GM21786 (cell line): ENCODE results near the gene LASP1.
"Not testable (repeated sequence)": the region's sequence is repeated elsewhere in the genome, so short reads cannot be mapped to it uniquely, and the experiment has no call there.

ENCODE experiments used
- ATAC-seq: cut with Tn5 transposase; IDR thresholded peaks from one replicate; pipeline ENCODE4 v1.9.1; 2021; ENCODE audit not compliant: unreplicated experiment

Gene LASP1

DNA sequence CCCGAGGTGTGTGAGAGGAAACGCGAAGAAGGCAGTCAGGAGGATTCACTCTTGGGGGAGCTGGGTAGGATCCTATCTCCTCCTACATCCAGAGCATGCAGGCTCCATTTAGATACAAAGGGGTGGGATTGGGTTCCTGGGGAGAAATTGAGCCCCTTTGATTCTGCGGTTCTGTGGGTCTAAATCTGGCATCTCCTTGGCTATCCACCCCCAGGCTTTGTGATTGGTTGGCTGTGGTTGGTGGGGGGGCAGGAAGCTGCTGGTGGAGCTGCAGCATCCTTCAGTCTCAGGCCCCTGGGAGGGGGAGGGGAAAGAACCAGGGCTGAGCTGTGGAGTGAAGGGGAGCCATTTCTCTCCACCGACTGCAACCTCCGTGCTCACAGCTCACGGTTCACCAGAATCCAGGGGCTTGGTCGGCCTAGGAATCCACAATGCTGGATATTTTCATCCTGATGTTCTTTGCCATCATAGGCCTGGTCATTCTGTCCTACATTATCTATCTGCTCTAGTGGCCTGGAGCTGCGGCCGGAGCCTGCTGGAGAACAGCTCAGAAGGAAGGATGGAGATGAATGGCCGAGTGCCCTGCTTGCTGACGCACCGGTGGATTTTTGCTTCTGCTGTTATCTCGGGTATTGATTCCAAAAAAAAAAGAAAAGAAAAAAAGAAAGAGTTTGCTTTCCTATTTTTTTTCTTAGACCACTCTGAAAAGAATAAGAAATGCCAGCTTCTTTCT is 55.6 kb downstream of the LASP1 start, which contains the start of gene LASP1NB:
Gene LASP1NB (plus strand): TSS at position 352 of the 733 bp plus-strand sequence.
- no peak for ATAC-seq

DNA sequence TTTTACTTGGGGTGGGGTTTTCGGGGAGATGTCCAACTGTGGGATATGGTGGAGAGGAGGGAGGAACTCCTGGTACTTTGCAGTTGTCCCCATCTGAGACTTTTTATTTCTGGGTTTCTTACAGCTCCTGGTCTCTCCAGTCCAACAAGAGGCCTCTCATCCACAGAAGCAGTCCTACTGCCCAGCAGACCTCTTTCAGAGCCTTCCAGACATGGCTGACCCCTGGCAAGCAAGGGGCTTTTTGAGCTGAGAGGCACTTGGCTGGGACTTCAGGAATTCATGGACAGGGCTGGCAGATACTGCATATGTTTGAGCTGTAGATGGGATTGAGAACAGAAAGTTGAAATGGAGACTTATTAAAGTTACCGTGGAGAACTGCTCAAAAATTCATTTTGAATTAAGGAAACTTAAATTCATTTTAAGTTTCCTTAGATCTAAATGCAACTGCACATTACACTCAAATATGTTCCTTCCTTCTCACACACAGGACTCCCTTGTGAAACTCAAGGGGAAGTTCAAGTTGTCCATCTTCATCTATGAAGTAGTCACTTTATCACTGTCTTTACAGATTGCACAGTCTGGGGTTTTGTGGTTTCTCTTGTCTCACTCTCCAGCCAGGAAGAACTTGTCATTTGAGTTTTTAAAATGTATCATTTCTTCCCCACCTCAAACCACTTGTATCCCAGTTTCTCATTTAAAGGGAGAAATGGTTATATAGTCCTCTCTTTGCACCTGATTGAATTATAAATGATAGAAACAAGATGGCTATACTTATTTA is 56.6 kb downstream of the LASP1 start:
- ATAC-seq, result no peak

DNA sequence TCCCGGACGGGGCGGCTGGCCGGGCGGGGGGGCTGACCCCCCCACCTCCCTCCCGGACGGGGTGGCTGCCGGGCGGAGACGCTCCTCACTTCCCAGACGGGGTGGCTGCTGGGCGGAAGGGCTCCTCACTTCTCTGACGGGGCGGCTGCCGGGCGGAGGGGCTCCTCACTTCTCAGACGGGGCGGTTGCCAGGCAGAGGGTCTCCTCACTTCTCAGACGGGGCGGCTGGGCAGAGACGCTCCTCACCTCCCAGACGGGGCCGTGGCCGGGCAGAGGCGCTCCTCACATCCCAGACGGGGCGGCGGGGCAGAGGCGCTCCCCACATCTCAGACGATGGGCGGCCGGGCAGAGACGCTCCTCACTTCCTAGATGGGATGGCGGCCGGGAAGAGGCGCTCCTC is 60.9 kb downstream of the LASP1 start:
- ATAC-seq, result not testable (repeated sequence)

GRCh38 chr17:38933962-38934361 is 64.1 kb downstream of the LASP1 start:
- not testable (repeated sequence) for ATAC-seq

DNA sequence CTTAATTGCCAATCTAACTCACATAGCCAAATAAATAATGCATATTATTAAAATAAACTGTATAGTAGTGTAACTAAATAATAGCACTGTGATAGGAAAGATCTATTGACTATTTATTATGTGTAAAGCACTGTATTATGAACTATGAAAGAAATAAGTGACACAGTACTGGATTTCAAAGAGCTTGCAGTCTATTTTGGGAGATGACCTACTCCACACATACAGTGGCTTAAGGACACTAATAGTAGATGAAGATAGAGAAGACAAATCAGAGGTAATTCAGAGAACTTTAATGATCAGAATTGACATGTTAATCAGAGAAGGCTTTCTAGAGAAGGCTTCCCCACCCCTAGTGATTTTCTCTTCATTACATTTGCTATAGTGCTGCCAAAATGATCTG is 70.1 kb downstream of the LASP1 start:
- ATAC-seq, result no peak

DNA sequence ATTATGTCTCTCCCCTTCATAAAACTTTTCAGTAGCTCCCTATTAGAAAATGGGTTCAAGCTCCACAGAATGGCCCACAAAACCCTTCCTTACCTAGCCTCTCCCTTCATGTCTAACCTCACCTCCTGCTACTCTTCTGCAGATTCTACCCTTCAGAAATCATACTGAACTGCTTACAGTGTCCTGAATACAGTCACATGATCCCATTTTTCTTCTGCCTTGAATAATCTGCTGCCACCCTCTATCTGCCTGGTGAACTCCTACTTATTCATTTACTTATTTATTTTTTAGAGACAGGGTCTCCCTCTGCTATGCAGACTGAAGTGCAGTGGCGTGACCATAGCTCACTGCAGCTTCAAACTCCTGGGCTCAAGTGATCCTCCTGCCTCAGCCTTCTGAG is 70.5 kb downstream of the LASP1 start:
- ATAC-seq, result no peak

DNA sequence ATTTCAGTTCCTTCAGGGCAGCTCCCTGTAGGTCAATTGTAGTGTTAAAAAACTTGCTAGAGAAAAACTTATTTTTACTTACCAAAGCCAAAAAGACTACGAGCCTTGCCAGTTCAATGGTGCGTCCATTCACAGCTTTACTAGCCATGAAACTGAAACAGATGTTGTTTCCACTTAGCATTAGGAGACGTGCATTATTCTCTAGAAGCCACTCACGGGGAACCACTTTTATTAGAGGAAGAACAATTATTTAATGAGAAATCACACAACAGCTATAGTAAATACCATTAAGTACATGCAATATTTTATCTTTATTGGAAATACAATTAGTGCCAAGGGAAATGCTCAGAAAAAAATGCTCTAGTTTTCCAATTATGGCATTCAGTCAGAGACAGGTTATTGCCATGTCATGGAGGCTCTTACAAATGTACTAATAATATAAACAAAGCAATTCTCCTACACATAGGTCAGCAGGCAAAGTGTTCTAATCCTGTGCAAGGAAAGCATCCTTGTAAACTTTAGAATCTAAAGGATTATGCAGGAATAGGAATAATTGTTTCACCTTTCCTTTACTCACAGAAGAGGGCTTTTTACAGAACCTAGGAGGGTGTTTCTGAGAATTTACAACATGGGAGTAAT is 73.0 kb downstream of the LASP1 start:
- no peak for ATAC-seq

GRCh38 chr17:38943607-38944006 is 73.7 kb downstream of the LASP1 start:
- ATAC-seq, result no peak

DNA sequence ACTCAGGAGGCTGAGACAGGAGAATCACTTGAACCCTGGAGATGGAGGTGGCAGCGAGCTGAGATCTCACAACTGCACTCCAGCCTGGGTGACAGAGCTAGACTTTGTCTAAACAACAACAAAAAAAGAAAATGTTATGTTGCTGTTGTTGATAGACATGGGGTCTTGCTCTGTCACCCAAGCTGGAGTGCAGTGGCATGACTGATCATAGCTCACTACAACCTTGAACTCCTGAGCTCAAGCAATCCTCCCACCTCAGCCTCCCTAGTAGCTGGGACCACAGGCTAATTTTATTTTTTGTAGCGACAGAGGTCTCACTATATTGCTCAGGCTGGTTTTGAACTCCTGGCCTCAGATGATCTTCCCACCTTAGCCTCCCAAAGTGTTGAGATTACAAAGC is 77.3 kb downstream of the LASP1 start:
- ATAC-seq, result no peak

DNA sequence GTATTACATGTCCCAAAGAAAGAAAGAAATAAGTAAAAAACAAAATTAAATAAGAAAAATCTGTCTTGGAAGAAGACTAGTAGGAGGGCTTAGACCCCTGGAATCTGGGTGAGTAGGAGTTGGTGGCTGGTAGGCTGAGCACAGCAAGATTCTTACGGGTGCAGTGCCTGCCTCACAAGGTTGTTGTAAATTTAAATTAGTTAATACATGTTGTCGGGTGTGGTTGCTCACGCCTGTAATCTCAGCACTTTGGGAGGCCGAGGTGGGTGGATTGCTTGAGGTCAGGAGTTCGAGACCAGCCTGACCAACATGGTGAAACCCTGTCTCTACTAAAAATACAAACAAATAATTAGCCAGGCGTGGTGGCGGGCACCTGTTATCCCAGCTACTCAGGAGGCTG is 83.9 kb downstream of the LASP1 start:
- not testable (repeated sequence) for ATAC-seq

GRCh38 chr17:38958326-38958725 is 88.5 kb downstream of the LASP1 start:
- no peak for ATAC-seq

DNA sequence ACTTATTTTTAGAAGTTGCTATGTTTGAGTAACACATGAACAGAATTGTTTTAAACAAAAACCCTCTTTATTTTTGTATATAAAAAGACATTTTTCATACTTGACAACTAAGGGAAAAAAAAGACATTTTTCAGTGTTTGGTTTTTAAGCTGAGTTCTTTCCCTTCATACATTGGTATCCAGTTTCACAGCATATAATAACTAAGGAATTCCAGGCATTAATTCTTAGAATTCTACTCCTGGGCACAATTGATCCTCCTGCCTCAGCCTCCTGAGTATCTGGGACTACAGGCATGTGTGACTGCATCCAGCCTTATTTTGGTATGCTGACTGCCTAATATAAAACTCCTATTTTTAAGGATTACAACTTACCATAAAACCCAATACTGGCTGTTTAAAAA is 88.9 kb downstream of the LASP1 start:
- no peak for ATAC-seq

- ATAC-seq, result no peak
Observed at GRCh38 chr17:38959508-38959907, 89.7 kb downstream of the LASP1 start.

DNA sequence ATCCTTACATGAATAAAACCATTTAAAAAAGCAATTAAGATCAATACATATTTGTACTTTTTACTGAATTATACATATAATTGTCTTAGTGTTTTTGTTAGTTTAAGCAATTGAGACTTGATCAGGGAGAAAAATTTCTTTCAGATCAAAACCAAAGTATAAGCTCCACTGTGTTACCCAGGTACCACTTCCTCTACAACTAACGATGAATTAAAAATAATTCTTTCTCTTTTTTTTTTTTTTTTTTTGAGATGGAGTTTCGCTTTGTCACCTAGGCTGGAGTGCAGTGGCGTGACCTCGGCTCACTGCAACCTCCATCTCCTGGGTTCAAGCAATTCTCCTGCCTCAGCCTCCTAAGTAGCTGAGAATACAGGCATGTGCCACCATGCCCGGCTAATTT is 90.5 kb downstream of the LASP1 start:
- no peak for ATAC-seq

- ATAC-seq, result no peak
Observed at GRCh38 chr17:38961413-38961812, 91.6 kb downstream of the LASP1 start.

DNA sequence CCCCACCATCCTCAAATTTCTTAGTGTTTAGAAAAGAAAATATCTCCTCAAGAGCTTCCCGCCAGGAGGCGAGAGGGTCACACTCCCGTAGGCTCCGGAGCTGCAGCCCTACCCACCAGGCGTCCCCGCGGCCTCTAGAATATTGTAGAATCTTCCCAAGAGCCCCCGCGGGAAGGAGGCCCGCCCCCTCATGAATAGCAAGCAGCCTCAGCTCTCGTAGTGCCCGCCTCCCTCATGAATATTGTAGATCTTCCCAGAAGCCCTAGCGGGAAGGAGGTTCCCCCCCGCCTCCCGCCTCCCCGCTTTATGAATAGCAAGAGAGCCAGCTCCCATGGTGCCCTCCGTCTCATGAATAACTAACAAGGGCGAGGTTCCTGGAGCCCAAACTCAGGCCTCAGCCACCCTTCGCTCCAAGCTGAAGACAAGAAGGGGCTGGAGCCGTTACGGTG is 97.5 kb downstream of the LASP1 start, which contains the start of gene FBXO47:
Gene FBXO47 (minus strand): TSS at position 114 of the 449 bp plus-strand sequence. CDS start 4,378 bp downstream, outside the sequence.
- ATAC-seq, result no peak

GRCh38 chr17:38969281-38969680 is 99.4 kb downstream of the LASP1 start:
- ATAC-seq, result no peak

DNA sequence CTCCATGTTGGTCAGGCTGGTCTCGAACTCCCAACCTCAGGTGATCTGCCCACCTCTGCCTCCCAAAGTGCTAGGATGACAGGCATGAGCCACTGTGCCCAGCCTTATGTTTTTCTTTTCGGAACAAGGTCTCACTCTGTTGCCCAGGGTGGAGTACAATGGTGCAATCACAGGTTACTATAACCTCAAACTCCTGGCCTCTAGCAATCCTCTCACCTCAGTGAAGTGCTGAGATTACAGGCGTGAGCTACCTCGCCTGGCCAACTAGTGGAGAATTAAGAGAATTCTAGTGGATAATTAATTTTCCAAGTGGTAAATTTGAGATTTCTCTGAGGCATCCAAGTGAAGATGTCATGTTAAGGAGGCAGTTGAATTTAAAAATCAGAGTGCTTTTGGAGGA is 100.3 kb downstream of the LASP1 start:
- ATAC-seq, result no peak

DNA sequence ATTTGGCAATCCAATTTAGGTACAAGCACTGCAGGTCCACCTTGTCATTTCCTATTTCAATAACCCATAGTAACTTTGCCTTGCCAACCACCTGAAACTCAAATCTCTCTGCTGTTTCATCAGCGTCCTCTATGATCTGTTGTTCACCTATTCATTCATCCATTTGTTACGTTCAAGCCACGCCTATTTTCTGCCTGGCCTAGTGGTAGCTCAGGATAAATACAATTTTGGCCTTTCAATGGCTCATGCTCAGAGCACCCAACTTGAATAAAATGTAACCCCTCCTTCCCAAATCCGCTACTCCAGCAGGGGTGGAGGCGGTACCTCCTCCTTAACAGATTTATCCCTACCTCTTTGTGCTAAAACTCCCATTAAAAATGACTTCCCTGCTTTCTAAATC is 100.9 kb downstream of the LASP1 start:
- ATAC-seq, result no peak
